H9 (cell line): ENCODE data around the gene FBXL16. TPM values are rescaled to one million over a fixed set of nuclear protein-coding genes. Genes with fewer than 3 reads are reported as not detected.

Source experiments
- DNase-seq: peaks from one replicate; pipeline ENCODE4 v3.0.0-alpha.2; 2017
- H2AFZ ChIP-seq: one replicate; pipeline ENCODE4 v1.6.1; 2013; ENCODE audit warnings: mild to moderate bottlenecking, low read length, control low read depth, moderate library complexity
- H2AK5ac ChIP-seq: 2 replicates; pipeline ENCODE4 v1.6.1; 2013; ENCODE audit warnings: low read length, control low read depth, mixed read lengths; ENCODE audit not compliant: insufficient read length
- H2BK120ac ChIP-seq: one replicate; pipeline ENCODE4 v1.6.1; 2013; ENCODE audit warnings: low read depth, mild to moderate bottlenecking, low read length, control low read depth, inconsistent platforms; ENCODE audit not compliant: poor library complexity, severe bottlenecking
- H2BK12ac ChIP-seq: 2 replicates; pipeline ENCODE4 v1.6.1; 2013; ENCODE audit warnings: low read length, control low read depth, mixed read lengths, low read depth; ENCODE audit not compliant: insufficient read length
- H2BK15ac ChIP-seq: 2 replicates; pipeline ENCODE4 v1.6.1; 2013; ENCODE audit warnings: low read depth, low read length, control low read depth
- H2BK20ac ChIP-seq: one replicate; pipeline ENCODE4 v1.6.1; 2013; ENCODE audit warnings: low read depth, mild to moderate bottlenecking, low read length, control low read depth, inconsistent platforms; ENCODE audit not compliant: poor library complexity, severe bottlenecking
- H2BK5ac ChIP-seq: 2 replicates; pipeline ENCODE4 v1.6.1; 2013; ENCODE audit warnings: low read length, control low read depth, mixed read lengths; ENCODE audit not compliant: insufficient read length
- H3K14ac ChIP-seq: 2 replicates; pipeline ENCODE4 v1.6.1; 2013; ENCODE audit warnings: low read length, control low read depth; ENCODE audit not compliant: insufficient read depth
- H3K18ac ChIP-seq: 2 replicates; pipeline ENCODE4 v1.6.1; 2013; ENCODE audit warnings: low read depth, mild to moderate bottlenecking, mixed read lengths, low read length, control low read depth; ENCODE audit not compliant: insufficient read length
- H3K23ac ChIP-seq: 2 replicates; pipeline ENCODE4 v1.6.1; 2013; ENCODE audit warnings: low read length, control low read depth, mixed read lengths, low read depth; ENCODE audit not compliant: insufficient read length
- H3K23me2 ChIP-seq: 2 replicates; pipeline ENCODE4 v1.6.1; 2013; ENCODE audit warnings: low read depth, mild to moderate bottlenecking, mixed read lengths, low read length, control low read depth; ENCODE audit not compliant: insufficient read length, poor library complexity, severe bottlenecking
- H3K27ac ChIP-seq: 2 replicates; pipeline ENCODE4 v1.5.1; 2013; ENCODE audit warnings: low read length, control low read depth, mixed read lengths, low read depth; ENCODE audit not compliant: insufficient read length
- H3K27me3 ChIP-seq: 2 replicates; pipeline ENCODE4 v1.6.1; 2013; ENCODE audit warnings: low read length, control low read depth, inconsistent platforms; ENCODE audit not compliant: insufficient read depth
- H3K4ac ChIP-seq: 2 replicates; pipeline ENCODE4 v1.6.1; 2013; ENCODE audit warnings: low read depth, mild to moderate bottlenecking, control low read depth, inconsistent platforms, low read length, moderate library complexity
- H3K4me1 ChIP-seq: 2 replicates; pipeline ENCODE4 v1.6.1; 2013; ENCODE audit warnings: low read length, control low read depth, inconsistent platforms; ENCODE audit not compliant: insufficient read depth
- H3K4me2 ChIP-seq: 2 replicates; pipeline ENCODE4 v1.6.1; 2013; ENCODE audit warnings: low read length, control low read depth, mixed read lengths; ENCODE audit not compliant: insufficient read length, insufficient read depth
- H3K56ac ChIP-seq: 2 replicates; pipeline ENCODE4 v1.6.1; 2013; ENCODE audit warnings: low read depth, mild to moderate bottlenecking, mixed read lengths, low read length, control low read depth; ENCODE audit not compliant: insufficient read length
- H3K79me1 ChIP-seq: 2 replicates; pipeline ENCODE4 v1.6.1; 2013; ENCODE audit warnings: low read depth, mild to moderate bottlenecking, moderate library complexity, low read length, control low read depth, inconsistent platforms; ENCODE audit not compliant: insufficient read depth, poor library complexity, severe bottlenecking
- H3K79me2 ChIP-seq: 2 replicates; pipeline ENCODE4 v1.6.1; 2013; ENCODE audit warnings: low read length, control low read depth, inconsistent platforms; ENCODE audit not compliant: insufficient read depth
- H3K9ac ChIP-seq: 2 replicates; pipeline ENCODE4 v1.6.1; 2013; ENCODE audit warnings: low read length, control low read depth, mixed read lengths; ENCODE audit not compliant: insufficient read length; ENCODE audit errors: extremely low read depth
- H3K9me3 ChIP-seq: one replicate; pipeline ENCODE4 v1.6.1; 2013; ENCODE audit warnings: low read depth, low read length, inconsistent platforms; ENCODE audit not compliant: control insufficient read depth
- H3T11ph ChIP-seq: one replicate; pipeline ENCODE4 v1.6.1; 2013; ENCODE audit warnings: mild to moderate bottlenecking, low read length, control low read depth, inconsistent platforms
- H4K20me1 ChIP-seq: one replicate; pipeline ENCODE4 v1.6.1; 2013; ENCODE audit not compliant: control insufficient read depth, insufficient read length, insufficient read depth
- H4K5ac ChIP-seq: 2 replicates; pipeline ENCODE4 v1.6.1; 2013; ENCODE audit warnings: low read depth, mild to moderate bottlenecking, mixed read lengths, low read length, control low read depth; ENCODE audit not compliant: insufficient read length
- H4K8ac ChIP-seq: replicated peaks from 2 replicates; pipeline ENCODE4 v1.6.1; 2013; ENCODE audit warnings: low read length, control low read depth, mixed read lengths, low read depth; ENCODE audit not compliant: insufficient read length
- H4K91ac ChIP-seq: 2 replicates; pipeline ENCODE4 v1.6.1; 2013; ENCODE audit warnings: low read depth, mild to moderate bottlenecking, moderate library complexity, mixed read lengths, low read length, control low read depth; ENCODE audit not compliant: insufficient read length
- H3K27ac Mint-ChIP-seq, 3 experiments: 2 replicates in 2 of 3; 3 replicates in 1 of 3; pipeline ENCODE4 v1.8.0; 2020 to 2021; ENCODE audit warnings: mixed read lengths in 3 of 3, mild to moderate bottlenecking in 1 of 3, moderate library complexity in 1 of 3
- H3K27me3 Mint-ChIP-seq: 2 replicates; pipeline ENCODE4 v1.8.0; 2021; ENCODE audit warnings: low read depth, mild to moderate bottlenecking, moderate library complexity, mixed read lengths
- H3K36me3 Mint-ChIP-seq, 3 experiments: 2 replicates in 2 of 3; 3 replicates in 1 of 3; pipeline ENCODE4 v1.8.0; 2020 to 2021; ENCODE audit warnings: low read depth in 3 of 3, mixed read lengths in 3 of 3; ENCODE audit not compliant: insufficient read depth in 1 of 3
- H3K4me1 Mint-ChIP-seq, 2 experiments: 2 replicates each; pipeline ENCODE4 v1.8.0; 2020; ENCODE audit warnings: mixed read lengths in 2 of 2
- H3K4me3 Mint-ChIP-seq, 2 experiments: 2 replicates in 1 of 2; 3 replicates in 1 of 2; pipeline ENCODE4 v1.8.0; 2020 to 2021; ENCODE audit warnings: mild to moderate bottlenecking in 2 of 2, mixed read lengths in 2 of 2, moderate library complexity in 1 of 2
- H3K9me3 Mint-ChIP-seq, 2 experiments: 2 replicates in 1 of 2; 3 replicates in 1 of 2; pipeline ENCODE4 v1.8.0; 2020; ENCODE audit warnings: mild to moderate bottlenecking in 2 of 2, mixed read lengths in 2 of 2, moderate library complexity in 1 of 2
- WGBS: extraction: QIAGEN DNeasy Blood & Tissue Kit; methylation state at CpG from one replicate; pipeline ENCODE4 v1.1.7; 2013; ENCODE audit warnings: missing lambda C conversion rate, low lambda C conversion rate, mixed read lengths; ENCODE audit not compliant: insufficient read length; ENCODE audit errors: extremely low coverage; 5-methylcytosine and 5-hydroxymethylcytosine counted together
- total RNA-seq: library from RNA; stranded (reverse); gene quantifications from 2 replicates; pipeline ENCODE4 v1.2.1, GENCODE V29; 2021
- TF ChIP-seq, protein P1 (sequence below): fragments of 200-600 bp; sonication (generic); conservative IDR thresholded peaks from 3 replicates; pipeline ENCODE4 v1.8.0; 2021; ENCODE audit warnings: antibody characterized with exemption, mild to moderate bottlenecking

The FBXL16 gene
- total RNA-seq, 1 experiment from 2014 or later, result 9.6 TPM

DNA sequence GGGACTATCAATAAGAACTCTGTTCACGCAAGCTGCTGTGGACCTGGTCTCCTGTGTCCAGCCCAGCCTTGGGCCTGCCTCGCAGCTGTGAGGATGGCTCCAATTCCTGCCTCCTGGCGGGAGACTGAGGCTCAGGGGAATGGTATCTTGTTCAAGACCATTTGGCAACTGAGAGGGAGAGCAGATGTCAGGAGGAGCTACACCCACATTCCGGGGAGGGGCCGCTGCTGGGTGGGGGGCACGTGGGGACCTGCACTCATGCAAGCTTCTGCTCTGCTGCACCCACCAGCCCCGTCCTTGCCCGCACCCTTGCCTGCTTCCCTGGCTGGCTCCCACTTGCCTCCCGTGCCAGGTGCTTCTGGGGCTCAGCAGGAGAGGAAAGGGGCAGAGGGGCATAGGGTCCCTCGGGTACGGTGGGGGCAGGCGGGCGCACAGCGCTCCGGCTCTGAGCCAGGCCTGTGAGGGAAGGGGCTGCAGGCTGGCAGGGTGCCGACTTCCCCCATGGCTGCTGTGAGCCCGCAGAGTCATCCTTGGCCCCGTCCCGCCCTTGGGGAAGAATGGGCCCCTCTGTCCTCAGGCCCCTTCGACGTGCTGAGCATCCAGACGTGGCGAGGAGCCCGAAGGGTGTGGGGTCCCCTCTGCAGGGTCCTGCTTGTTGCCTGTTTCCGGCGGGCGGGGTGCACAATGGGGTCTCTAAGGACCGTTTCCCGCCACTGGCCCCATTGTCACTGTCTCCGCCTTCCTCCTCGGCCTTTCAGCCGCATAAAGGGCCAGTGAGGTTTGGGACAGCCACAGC is 12.0 kb upstream of the FBXL16 start:
- DNase-seq, result no peak

More for the DNA sequence above, 12.0 kb upstream of the FBXL16 start:
- Histone ChIP-seq H3K4ac (no peak overlapping the region), H3K23ac (no peak overlapping the region), H3K23me2 (peaks cover 10% of the 10 kb centered on the region), H3K4me1 (no peaks in the 10 kb centered on the region), H2BK12ac (no peak overlapping the region), H4K91ac (no peak overlapping the region), H3K56ac (no peak overlapping the region), H4K5ac (no peak overlapping the region), H3T11ph (no peak overlapping the region), H2BK20ac (no peak overlapping the region), H2AFZ (no peak overlapping the region), H3K9me3 (no peaks in the 10 kb centered on the region), H3K27me3 (no peaks in the 10 kb centered on the region; the same call in 1 of the 2 replicates), H2BK120ac (no peak overlapping the region), H3K4me2 (no peak overlapping the region), H2AK5ac (no peak overlapping the region), H3K79me2 (no peaks in the 10 kb centered on the region), H4K8ac (no peak overlapping the region), H4K20me1 (no peaks in the 10 kb centered on the region), H2BK5ac (no peak overlapping the region), H3K79me1 (no peaks in the 10 kb centered on the region), H3K18ac (no peak overlapping the region), H3K14ac (no peak overlapping the region; the same call in 1 of the 2 replicates), H3K9ac (no peak overlapping the region), H2BK15ac (no peak overlapping the region), H3K27ac (no peak overlapping the region)
- no peaks in the 10 kb centered on the region; a peak in 1 of 5 replicates for H3K9me3 Mint-ChIP-seq
- no peak overlapping the region for H3K27ac Mint-ChIP-seq
- H3K27me3 Mint-ChIP-seq, result peaks cover 43% of the 10 kb centered on the region
- peaks cover 15 to 29% of the 10 kb centered on the region in 2 experiments for H3K4me1 Mint-ChIP-seq
- TF ChIP-seq, protein P1, sequence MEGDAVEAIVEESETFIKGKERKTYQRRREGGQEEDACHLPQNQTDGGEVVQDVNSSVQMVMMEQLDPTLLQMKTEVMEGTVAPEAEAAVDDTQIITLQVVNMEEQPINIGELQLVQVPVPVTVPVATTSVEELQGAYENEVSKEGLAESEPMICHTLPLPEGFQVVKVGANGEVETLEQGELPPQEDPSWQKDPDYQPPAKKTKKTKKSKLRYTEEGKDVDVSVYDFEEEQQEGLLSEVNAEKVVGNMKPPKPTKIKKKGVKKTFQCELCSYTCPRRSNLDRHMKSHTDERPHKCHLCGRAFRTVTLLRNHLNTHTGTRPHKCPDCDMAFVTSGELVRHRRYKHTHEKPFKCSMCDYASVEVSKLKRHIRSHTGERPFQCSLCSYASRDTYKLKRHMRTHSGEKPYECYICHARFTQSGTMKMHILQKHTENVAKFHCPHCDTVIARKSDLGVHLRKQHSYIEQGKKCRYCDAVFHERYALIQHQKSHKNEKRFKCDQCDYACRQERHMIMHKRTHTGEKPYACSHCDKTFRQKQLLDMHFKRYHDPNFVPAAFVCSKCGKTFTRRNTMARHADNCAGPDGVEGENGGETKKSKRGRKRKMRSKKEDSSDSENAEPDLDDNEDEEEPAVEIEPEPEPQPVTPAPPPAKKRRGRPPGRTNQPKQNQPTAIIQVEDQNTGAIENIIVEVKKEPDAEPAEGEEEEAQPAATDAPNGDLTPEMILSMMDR, result no peak
- peaks cover 0 to 1% (median 0%) of the 10 kb centered on the region in 3 experiments; a peak in 1 of 7 replicates for H3K36me3 Mint-ChIP-seq
- WGBS, result no CpG with 5 or more reads among the region's 32 CpGs
- H3K4me3 Mint-ChIP-seq, result no peak overlapping the region
